Embryonic facial prominence (tissue), 1 donor: ENCODE data around the gene SPNS3.

Experiments used
- DNase-seq: peaks from one replicate; pipeline ENCODE4 v3.0.0-alpha.2; 2016; ENCODE audit errors: extremely low spot score

The SPNS3 gene

GRCh38 chr17:4488989-4489595 is 55.4 kb downstream of the SPNS3 start:
- no peak for DNase-seq

- DNase-seq, result no peak
Measured at GRCh38 chr17:4490109-4490591, 56.4 kb downstream of the SPNS3 start.

GRCh38 chr17:4490637-4491061 is 56.9 kb downstream of the SPNS3 start:
- no peak for DNase-seq

DNA sequence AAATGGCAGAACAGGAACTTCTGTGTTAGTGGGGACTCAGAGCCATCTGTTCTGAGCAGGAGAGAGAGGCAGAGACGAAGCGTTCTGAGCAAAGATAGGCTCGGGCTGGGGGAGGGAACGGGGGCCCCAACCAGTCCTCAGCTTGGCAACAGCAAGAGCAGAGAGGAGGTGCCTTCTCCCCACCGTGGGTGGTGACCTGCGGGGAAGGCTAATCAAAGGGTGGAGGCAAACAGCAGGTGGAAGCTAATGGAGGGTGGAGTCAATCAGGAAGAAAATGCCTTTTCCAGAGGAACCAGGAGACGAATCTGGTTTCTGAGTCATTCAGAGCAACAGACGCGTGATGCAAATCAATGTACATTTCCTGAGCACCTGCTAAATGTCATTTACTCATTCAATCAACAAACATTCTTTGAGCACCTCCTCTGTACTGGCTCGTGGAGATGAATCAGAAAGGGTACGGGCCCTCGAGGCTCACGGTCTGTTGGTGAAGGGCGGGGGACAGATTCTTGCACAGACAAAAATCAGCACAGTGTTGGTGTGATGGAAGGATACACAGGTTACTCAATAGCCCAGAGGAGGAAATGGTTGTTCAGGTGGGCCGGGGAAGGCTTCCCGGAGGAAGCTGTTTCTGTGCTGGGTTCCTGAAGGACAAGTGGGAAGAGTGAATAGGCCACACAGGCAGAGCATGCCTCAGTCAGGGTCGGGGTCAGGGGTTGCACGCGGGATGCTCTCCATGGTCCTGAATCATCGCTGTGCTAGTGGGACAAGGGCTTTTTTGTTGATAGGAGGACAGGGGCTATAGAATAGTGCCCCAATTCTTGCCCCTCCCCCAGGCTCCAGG is 59.2 kb downstream of the SPNS3 start:
- no peak for DNase-seq

DNA sequence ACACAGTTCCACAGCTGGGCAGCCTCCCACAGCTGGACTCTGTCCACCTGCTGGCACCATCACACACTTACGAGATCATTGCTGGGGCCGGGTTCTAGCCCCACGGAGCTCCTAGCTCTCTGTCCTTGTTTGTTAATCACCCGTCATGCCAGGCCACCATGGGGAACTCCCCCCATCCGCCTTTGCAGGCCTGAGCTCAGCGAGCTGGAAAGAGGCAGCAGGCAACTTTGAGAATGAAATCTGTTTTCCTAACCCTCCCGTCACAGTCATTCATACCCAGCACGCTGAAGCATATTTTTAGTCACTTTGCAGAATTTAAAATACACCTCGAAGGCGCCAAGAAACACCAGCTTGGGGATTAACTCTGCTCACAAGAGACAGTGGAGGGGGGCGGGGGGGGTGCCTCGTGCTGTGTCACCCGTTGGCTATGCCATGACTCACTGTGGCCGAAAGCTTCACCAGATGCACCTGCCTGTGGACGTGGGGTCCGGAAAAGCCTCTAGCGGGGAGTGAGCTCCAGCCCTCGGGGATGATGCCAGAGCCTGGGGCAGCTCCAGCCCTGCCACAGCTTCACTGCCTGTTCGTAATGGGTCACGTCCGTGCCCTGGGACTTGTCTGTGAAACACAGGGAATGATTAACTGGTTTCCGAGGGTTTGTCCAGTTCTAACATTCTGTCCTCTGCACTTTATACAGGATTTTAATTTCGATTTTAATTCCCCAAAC is 63.5 kb downstream of the SPNS3 start:
- no peak for DNase-seq

- DNase-seq, result no peak
Measured at GRCh38 chr17:4498461-4499397, 65.0 kb downstream of the SPNS3 start, which contains the start of gene SPNS2. Gene SPNS2 (plus strand): TSS chr17:4498881. CDS start chr17:4499048, 167 bp downstream.

DNA sequence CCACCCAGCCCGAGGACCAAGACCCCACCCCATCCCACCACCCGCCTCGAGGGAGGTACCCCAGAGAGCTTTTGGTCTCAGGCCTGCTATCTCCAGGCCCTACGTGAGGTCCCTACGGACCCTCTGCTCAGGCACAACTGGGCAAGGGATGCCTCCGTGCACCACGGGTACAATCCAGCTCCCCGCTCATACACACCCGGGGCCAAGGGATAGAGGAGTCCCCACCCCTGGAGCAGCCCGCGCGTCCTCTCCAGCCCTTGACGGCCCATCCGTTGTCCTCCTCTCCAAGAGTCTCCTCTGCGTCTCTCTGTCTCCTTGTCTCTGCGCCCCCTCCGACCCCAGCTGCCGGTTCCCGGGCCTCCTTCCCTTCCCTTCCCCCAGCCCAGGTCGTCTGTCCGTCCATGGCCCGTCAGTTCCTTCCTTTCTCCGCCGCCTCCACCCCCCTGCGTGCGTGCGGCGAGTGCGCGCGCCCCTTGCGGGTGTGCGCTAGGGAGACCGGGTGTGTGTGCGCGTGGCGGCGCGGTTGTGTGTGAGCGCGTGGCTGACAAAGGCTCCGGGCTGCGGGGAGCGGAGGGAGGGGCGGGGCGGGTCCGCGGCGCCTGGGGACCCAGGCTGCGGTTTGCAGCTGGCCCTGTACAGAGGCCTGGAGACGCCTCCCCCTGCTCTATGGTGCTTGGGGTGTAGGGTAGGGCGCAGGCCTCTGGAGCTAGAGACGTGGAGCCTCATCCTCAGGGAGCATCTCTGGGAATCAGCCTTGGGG is 65.9 kb downstream of the SPNS3 start:
- no peak for DNase-seq

GRCh38 chr17:4500191-4500571 is 66.4 kb downstream of the SPNS3 start:
- DNase-seq, result no peak

DNA sequence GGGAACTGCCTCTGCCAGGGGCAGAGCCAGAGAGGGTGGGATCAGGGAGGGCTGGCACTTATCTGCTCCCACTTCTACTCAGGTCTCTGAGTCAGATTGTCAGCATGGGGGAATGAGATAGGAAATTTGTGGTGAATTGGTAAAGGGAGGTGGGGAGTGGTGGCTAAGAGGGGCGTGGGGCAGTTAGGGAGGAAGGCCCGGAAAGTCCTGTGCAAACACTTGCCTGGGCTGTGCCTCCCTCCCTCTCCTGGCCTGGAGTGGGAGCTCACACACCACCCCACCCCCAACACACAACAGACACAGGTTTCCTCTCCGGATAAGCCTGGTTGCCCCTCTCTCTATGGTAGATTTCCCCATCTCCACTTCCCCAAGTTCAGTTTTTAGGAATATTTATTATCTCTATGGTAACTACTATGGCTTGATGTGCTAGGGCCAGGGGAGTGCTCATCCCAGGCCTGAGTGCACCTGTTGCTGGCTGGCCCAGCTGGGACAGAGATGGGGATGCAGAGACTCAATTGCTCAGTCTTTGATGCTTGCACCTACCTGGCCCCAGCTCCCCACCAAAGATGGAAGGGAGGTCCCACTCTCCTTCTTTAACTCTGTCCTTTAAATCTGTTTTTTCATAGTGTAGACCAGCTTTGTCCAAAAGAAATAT is 67.7 kb downstream of the SPNS3 start:
- no peak for DNase-seq

- no peak for DNase-seq
Measured at GRCh38 chr17:4502466-4503154, 68.9 kb downstream of the SPNS3 start.

GRCh38 chr17:4503283-4504025 is 69.7 kb downstream of the SPNS3 start:
- no peak for DNase-seq

GRCh38 chr17:4504188-4504587 is 70.4 kb downstream of the SPNS3 start:
- DNase-seq, result no peak

DNA sequence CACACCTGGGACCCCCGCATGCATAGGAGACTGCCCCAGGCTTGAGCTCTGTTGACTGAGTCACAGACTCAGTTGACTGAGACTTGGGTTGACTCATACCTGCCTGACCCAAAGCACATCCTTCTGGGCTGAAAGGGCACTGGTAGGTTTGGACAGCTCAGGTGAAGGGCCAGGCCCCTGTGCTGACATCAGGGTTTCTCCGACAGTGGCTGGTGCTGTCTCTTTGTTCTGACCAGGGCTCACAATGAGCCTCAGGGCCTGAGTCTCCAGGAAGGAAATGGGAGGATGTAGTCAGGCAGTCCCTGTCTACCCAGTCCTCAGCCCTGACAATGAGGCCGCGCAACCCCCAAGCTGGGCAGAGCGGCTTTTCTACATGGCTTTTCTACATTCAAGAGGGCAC is 71.4 kb downstream of the SPNS3 start:
- DNase-seq, result no peak

GRCh38 chr17:4506175-4506813 is 72.6 kb downstream of the SPNS3 start:
- DNase-seq, result no peak

DNA sequence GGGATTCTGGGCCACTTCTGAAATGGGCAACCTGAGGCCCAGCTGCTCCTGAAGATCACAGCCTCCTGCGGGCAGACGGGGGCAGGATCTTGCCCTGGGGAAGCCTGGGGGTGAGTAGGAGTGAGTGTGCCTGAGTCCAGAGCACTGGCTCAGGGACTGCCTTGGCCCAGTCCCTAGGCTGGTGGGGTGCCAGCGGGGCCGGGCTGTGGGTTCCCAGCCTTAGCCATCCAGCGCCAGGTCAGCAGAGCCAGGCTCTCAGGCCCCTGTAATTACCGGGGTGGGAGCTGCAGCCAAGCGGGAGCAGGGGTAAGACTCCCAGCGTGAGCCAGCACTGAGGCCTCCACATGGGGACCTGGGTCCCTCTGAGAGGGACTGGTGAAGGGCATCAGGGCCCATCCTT is 73.2 kb downstream of the SPNS3 start:
- no peak for DNase-seq

DNA sequence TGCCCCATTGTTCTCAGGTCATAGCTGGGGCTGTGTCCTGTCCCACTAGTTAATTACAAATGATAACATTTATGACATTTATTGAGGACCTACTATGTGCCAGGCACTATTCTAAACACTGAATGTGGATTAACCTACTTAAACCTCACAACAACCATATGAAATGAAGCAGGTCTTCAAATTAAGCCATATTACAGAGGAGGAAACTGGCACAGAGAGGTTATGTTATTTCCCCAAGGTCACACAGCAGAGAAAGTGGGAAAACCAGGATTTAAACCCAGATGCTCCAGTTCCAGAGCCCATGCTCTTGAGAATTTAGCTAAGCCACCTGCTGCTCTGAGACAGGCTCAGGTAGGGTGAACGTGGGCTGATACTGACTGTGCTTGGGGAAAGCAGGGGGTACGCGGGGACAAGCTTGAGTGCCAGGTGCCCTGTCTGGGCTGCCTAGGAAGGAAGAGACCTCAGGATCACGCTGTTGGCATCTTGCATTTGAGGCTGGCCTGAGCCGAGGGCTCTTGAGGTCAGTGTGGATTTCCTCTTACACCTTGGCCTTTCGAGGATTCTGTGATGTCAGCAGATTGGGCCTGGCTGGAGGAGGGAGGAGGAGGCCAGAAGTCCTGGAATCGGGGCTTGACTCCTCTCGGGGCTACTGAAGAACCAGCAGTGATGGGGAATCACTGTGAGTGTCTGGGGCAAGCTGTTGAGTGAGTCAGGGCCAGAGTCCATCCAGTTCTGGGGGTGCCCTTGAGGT is 73.8 kb downstream of the SPNS3 start:
- DNase-seq, result no peak

GRCh38 chr17:4508207-4508606 is 74.5 kb downstream of the SPNS3 start:
- DNase-seq, result no peak

DNA sequence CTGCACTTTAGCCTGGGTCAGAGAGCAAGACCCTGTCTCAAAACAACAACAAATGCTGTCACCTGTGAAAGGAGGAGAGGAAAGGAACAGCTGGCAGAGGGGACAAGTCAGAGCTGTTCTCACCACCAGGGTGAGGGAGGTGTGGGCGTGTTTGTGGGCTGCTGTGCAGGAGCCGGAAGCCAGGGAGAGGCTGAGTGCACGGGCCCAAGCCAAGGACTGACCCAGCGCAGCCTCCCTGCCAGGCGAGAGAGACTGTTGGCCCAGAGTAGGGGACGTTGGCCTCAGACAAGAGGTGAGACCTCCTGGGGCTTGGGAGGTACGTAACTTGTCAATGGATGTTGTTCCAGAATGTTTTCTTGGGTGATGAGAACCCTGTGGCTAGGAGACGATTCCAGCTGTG is 75.7 kb downstream of the SPNS3 start:
- DNase-seq, result no peak
